ENCODE data around the gene F10.
"Not testable (repeated sequence)": the region's sequence is repeated elsewhere in the genome, so short reads cannot be mapped to it uniquely, and the experiment has no call there.

F10 gene

GRCh38 chr13:113086991-113087922 lies 35.3 kb upstream of the F10 start:
- DNase-seq: no peak

- DNase-seq: no peak
Observed at GRCh38 chr13:113087923-113088690, 34.5 kb upstream of the F10 start.

- DNase-seq: no peak
Observed at GRCh38 chr13:113088691-113089020, 33.9 kb upstream of the F10 start.

- no peak for DNase-seq
Observed at GRCh38 chr13:113089693-113090414, 32.7 kb upstream of the F10 start.

GRCh38 chr13:113090415-113090770 lies 32.2 kb upstream of the F10 start:
- DNase-seq: no peak

- no peak for DNase-seq
Observed at GRCh38 chr13:113090806-113091205, 31.8 kb upstream of the F10 start.

GRCh38 chr13:113091211-113091771 lies 31.3 kb upstream of the F10 start:
- no peak for DNase-seq

- no peak for DNase-seq
Observed at GRCh38 chr13:113091891-113092775, 30.5 kb upstream of the F10 start.

GRCh38 chr13:113092776-113093579 lies 29.6 kb upstream of the F10 start:
- DNase-seq: no peak

- no peak for DNase-seq
Observed at GRCh38 chr13:113093580-113094409, 28.8 kb upstream of the F10 start.

- no peak for DNase-seq
Observed at GRCh38 chr13:113094410-113094800, 28.2 kb upstream of the F10 start.

GRCh38 chr13:113095146-113096051 lies 27.2 kb upstream of the F10 start:
- DNase-seq: no peak

- DNase-seq: no peak
Observed at GRCh38 chr13:113096052-113096744, 26.4 kb upstream of the F10 start.

- no peak for DNase-seq
Observed at GRCh38 chr13:113096745-113097305, 25.8 kb upstream of the F10 start.

- no peak for DNase-seq
Observed at GRCh38 chr13:113097651-113098050, 24.9 kb upstream of the F10 start.

- no peak for DNase-seq
Observed at GRCh38 chr13:113098162-113098732, 24.4 kb upstream of the F10 start.

GRCh38 chr13:113099142-113099541 lies 23.5 kb upstream of the F10 start:
- DNase-seq: no peak

GRCh38 chr13:113102302-113102701 lies 20.3 kb upstream of the F10 start:
- not testable (repeated sequence) for DNase-seq
